Esophagus (tissue), 2 donors: ENCODE results near the gene LBP. TPM values are rescaled to one million over a fixed set of nuclear protein-coding genes. Genes with fewer than 3 reads are reported as not detected.

Experiments used
- H3K27ac ChIP-seq, 2 donors: one replicate each; pipeline ENCODE4 v1.5.1; 2013; ENCODE audit warnings: low read depth in 2 of 2, mild to moderate bottlenecking in 2 of 2, inconsistent platforms in 1 of 2, low read length in 1 of 2, moderate library complexity in 1 of 2
- H3K27me3 ChIP-seq, 2 donors: one replicate each; pipeline ENCODE4 v1.6.1; 2013; ENCODE audit warnings: low read length in 2 of 2, control low read depth in 1 of 2, mild to moderate bottlenecking in 1 of 2; ENCODE audit not compliant: insufficient read depth in 2 of 2, control insufficient read depth in 1 of 2
- H3K36me3 ChIP-seq, 2 donors: one replicate each; pipeline ENCODE4 v1.6.1; 2013; ENCODE audit warnings: low read length in 1 of 2; ENCODE audit not compliant: control insufficient read depth in 2 of 2, insufficient read depth in 2 of 2
- H3K4me1 ChIP-seq, 2 donors: one replicate each; pipeline ENCODE4 v1.6.1; 2013; ENCODE audit warnings: low read length in 1 of 2; ENCODE audit not compliant: control insufficient read depth in 2 of 2, insufficient read depth in 2 of 2
- H3K4me3 ChIP-seq, 2 donors: one replicate each; pipeline ENCODE4 v1.5.1; 2013; ENCODE audit warnings: low read length in 2 of 2, mild to moderate bottlenecking in 2 of 2, low read depth in 1 of 2, moderate library complexity in 1 of 2
- H3K9me3 ChIP-seq, 2 donors: one replicate each; pipeline ENCODE4 v1.6.1; 2013; ENCODE audit warnings: mild to moderate bottlenecking in 2 of 2, low read depth in 1 of 2, low read length in 1 of 2, moderate library complexity in 1 of 2; ENCODE audit not compliant: control insufficient read depth in 2 of 2, insufficient read depth in 1 of 2
- WGBS, 2 donors: extraction: QIAGEN DNeasy Blood & Tissue Kit; methylation state at CpG; one replicate each; pipeline ENCODE4 v1.1.7; 2013; 5-methylcytosine and 5-hydroxymethylcytosine counted together
- polyA plus RNA-seq, 2 donors: library from polyadenylated mRNA; stranded (reverse); fragments of 200-250 nt; gene quantifications; one replicate each; pipeline ENCODE4 v1.2.3, GENCODE V29; 2013
- donor health status: healthy with polysubstance abuse.
- donor health status: Bipolar disorder and iron deficiency.

LBP gene
- polyA plus RNA-seq, 2 donors, result not detected

GRCh38 chr20:38421915-38422314, 75.6 kb downstream of the LBP start:
- peaks cover 51 to 59% of the 10 kb centered on the region in 2 donors for H3K36me3 ChIP-seq
- H3K4me1 ChIP-seq, result no peaks in the 10 kb centered on the region
- WGBS, 2 donors, result 80 to 86% methylated on average over 10 of the region's 10 CpGs

GRCh38 chr20:38423541-38423940, 77.3 kb downstream of the LBP start:
- no peaks in the 10 kb centered on the region for H3K9me3 ChIP-seq
- no peaks in the 10 kb centered on the region for H3K4me1 ChIP-seq
- H3K4me3 ChIP-seq, result no peak overlapping the region
- no peaks in the 10 kb centered on the region for H3K27me3 ChIP-seq
- WGBS, 2 donors, result 80 to 85% methylated on average over 4 of the region's 4 CpGs
- peaks cover 60 to 72% of the 10 kb centered on the region in 2 donors for H3K36me3 ChIP-seq
- no peak overlapping the region for H3K27ac ChIP-seq

More at GRCh38 chr20:38421915-38422314, 75.6 kb downstream of the LBP start:
- no peaks in the 10 kb centered on the region for H3K9me3 ChIP-seq
- no peaks in the 10 kb centered on the region for H3K27me3 ChIP-seq
- H3K4me3 ChIP-seq, result no peak overlapping the region
- no peak overlapping the region for H3K27ac ChIP-seq

GRCh38 chr20:38424401-38424800, 78.1 kb downstream of the LBP start:
- no peak overlapping the region for H3K27ac ChIP-seq
- H3K9me3 ChIP-seq, result no peaks in the 10 kb centered on the region
- no peak overlapping the region for H3K4me3 ChIP-seq
- 80 to 95% methylated on average over 1 of the region's 1 CpG for WGBS, 2 donors
- H3K27me3 ChIP-seq, result no peaks in the 10 kb centered on the region
- no peaks in the 10 kb centered on the region for H3K4me1 ChIP-seq
- peaks cover 68 to 74% of the 10 kb centered on the region in 2 donors for H3K36me3 ChIP-seq

- Histone ChIP-seq H3K27me3 (no peaks in the 10 kb centered on the region), H3K4me3 (no peak overlapping the region), H3K4me1 (no peaks in the 10 kb centered on the region), H3K9me3 (no peaks in the 10 kb centered on the region), H3K27ac (no peak overlapping the region), H3K36me3 (peaks cover 56 to 70% of the 10 kb centered on the region in 2 donors)
- WGBS, 2 donors, result 70 to 79% methylated on average over 15 of the region's 15 CpGs
Measured at GRCh38 chr20:38426006-38426897, 80.0 kb downstream of the LBP start.

Other genes starting within 250 kb of the LBP start
- 1 to 10 TPM; 5.1 to 8.6 TPM for gene TGM2, start 181.2 kb upstream of the LBP start, polyA plus RNA-seq
- 1 to 10 TPM; 1.4 to 1.7 TPM for gene KIAA1755, start 85.7 kb upstream of the LBP start, polyA plus RNA-seq
- under 1 TPM in 1 of 2 donors, not detected in 1; 0.02 TPM for gene BPI, start 42.3 kb upstream of the LBP start, polyA plus RNA-seq
- gene SNHG17, start 88.8 kb downstream of the LBP start, polyA plus RNA-seq, result 10 to 100 TPM; 32.6 to 39.3 TPM
- 10 to 100 TPM in 1 of 2 donors, 1 to 10 TPM in 1; 9.6 to 10.3 TPM for gene RALGAPB, start 126.4 kb downstream of the LBP start, polyA plus RNA-seq
- not detected for gene ADIG, start 234.7 kb downstream of the LBP start, polyA plus RNA-seq